Activated T-cell treated with anti-CD3 and anti-CD28 coated beads, Interleukin-2, amount 50 U/mL, for 48 hours (primary cell): ENCODE measurements around the gene PKHD1.
"Not testable (repeated sequence)": the region's sequence is repeated elsewhere in the genome, so short reads cannot be mapped to it uniquely, and the experiment has no call there.

ENCODE experiments used
- DNase-seq, 2 experiments: peaks; one replicate each; pipeline ENCODE4 v3.0.0-alpha.2; 2020

Gene PKHD1

DNA sequence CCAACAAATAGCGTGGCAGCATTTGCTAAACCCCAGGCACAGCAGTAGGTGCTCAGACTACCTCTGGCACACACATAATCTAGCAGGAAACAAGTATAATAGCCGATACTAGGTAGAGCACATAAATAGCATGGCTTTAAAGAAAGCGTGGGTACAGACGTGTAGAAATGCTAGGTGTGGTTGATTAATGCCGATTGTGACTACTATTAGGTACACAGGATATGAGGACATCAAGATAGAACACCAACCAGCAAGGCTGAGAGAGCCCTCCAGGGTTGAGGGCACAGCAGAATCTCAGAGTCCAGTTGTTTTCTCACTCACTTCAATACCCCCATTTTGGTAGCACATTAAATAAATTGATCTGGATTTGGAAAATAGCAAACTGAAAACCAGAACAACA, 100.5 kb downstream of the PKHD1 start:
- no peak for DNase-seq

DNA sequence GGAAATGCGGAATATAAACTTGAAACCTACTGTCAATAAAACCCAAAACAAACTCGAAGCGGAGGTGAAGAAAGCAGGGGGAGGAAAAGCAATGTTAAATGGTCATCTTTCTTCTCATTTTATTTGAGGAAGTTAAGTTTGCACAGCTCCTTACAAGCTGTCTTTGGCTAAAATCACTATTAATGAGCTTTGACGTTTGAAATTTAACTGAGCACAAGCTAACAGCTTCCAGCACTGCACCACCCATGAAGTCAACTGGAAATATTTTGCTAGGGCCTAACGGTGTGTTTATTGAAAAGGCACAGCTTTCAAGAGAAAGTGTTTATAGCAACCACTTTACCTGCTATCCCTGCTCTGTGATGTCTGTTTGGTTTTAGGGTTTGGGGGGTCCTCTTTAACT, 103.8 kb downstream of the PKHD1 start:
- DNase-seq = no peak

DNA sequence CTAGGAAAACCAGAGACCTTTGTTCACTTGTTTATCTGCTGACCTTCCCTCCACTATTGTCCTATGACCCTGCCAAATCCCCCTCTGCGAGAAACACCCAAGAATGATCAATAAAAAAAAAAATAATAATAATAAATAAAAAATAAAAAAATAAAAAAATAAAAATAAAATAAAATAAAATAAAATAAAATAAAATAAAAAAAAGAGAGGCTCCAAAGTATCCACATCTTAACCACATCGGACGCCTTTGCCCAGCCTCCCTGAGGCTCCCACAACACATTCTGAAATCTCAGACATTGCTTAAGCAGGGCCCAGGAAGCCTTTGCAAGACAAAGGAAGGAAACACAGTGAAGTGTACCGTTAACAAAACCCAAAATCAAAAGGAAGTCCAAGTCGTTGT, 104.7 kb downstream of the PKHD1 start:
- DNase-seq = not testable (repeated sequence)

DNA sequence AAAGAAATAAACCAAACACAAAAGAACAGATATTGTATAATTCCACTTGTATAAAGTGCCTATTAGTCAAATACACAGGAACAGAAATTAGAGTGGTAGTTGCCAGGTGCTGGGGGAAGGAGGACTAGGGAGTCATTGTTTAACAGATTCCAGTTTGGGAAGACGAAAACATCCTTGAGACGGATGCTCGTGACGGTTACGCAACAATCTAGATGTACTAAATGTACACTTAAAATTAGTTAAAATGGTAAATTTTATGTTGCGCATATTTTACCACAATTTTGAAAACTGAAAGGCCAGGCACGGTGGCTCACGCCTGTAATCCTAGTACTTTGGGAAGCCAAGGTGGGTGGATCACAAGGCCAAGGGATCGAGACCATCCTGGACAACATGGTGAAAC, 111.0 kb downstream of the PKHD1 start:
- DNase-seq = no peak

DNA sequence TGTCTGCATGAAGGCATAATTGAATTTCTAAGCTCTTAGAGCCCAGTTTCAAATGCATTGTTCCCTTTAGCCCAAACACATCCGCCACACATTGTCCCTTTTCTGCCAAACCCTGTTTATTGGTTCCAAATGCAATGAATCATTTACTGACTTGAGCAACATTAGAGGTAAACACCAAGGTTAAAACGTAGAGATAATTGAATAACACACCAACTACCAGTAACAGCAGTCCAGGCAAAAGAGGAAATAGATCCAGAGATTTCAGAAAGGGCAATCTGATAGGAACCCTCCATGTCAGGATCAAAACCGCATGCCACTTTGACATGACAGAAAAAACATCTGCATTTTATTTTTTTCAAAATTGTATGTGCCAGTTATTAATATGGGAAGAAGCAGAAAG, 114.8 kb downstream of the PKHD1 start:
- DNase-seq = no peak

DNA sequence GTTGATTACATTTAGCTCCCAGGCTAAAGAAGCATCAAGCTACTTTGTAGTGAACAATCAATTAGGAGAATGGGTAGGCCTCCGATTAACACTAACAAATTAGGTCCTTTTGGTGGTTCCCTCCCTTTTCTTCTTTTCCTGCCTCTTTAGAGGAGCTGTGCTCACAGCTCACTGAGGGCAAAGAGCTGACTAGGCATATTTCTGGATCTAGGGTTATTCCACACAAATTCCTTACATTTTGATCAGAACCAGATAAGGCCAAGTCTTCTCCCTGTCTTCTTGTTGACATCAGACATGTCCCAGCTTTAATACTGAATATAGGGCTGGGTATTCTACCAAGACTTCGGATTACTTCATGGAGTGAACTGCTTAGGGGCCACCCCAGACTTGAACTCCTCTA, 119.1 kb downstream of the PKHD1 start:
- no peak for DNase-seq

DNA sequence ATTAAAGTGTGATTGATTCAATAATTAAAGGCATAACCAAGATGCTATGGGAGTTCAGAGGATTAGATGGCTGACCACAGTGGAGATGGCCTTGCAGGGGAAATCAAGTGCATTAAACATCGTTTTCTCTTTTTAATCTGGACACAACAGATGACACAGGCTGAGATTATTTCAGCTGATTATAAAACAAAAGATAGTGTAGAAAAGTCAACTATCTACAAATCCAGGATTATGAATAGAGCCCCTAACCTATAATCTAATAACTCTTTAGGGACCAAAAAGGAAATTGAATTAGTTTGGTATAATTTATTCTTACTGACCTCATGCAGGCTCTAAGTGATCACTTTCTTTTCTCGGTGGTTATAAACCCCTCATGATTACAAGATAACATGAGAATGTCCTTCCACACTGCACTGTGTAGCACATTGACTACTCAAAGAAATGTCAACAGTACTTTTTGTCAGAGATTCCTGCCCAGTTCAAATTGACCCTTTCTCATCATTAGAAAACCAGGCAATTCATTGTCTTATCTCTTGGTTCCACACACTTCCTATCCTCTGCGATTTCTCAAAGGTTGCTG, 122.1 kb downstream of the PKHD1 start:
- no peak for DNase-seq

DNA sequence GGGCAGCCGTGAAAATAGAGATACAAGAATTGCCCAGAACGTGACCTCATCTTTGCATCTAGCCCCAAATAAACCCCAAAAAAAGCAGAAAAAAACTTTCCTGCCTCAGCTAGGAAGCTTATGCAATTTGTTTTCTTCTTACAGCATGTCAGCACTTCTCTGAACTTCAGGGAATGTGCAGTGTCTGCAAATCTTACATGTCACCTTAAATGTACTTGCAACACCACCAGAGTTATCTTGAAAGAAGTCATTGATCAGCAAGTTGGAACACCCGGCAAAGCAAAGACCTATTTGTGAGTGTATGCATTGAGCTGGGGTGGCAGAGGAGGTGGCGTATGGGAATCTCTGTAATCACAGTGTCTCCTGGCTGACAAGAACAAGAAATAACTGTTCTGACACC, 123.4 kb downstream of the PKHD1 start:
- DNase-seq = no peak

DNA sequence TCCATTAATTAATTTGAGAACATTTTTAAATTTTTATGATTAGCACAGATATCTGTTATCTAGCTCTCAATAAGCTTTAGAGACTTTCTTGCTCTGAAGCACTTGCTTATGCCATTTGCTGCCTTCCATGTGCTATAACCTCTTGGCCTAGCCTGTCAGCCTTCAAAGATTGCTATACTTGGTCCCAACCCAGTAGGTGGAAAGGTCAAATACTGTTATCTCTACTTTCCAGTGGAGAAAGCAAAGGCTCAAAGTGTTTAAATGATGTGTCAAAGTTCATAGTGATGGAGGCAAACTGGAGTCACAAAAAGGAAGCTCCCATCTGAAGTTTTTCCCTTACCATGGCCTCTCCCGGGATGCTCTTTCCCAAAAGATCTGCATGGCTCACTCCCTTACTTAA, 125.1 kb downstream of the PKHD1 start:
- DNase-seq = no peak

DNA sequence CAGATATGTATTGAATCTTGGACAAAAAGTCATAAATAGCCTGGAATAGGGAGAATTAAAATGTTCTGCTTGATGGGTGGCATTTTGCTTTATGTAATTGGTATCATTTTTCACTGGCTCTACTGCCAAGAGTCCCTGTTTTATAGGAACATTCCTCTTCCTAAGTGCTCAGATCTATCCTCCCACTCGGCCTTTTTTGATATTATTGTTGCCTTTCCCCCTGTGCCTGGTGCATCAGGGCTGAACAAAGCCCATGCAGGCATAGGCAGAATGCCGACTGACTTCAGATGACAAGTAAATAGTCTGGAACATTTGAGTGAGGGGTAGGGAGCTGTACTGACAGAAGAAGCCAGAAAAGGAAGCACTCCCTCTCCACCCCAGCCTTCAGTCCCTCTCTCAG, 127.0 kb downstream of the PKHD1 start:
- DNase-seq = no peak

DNA sequence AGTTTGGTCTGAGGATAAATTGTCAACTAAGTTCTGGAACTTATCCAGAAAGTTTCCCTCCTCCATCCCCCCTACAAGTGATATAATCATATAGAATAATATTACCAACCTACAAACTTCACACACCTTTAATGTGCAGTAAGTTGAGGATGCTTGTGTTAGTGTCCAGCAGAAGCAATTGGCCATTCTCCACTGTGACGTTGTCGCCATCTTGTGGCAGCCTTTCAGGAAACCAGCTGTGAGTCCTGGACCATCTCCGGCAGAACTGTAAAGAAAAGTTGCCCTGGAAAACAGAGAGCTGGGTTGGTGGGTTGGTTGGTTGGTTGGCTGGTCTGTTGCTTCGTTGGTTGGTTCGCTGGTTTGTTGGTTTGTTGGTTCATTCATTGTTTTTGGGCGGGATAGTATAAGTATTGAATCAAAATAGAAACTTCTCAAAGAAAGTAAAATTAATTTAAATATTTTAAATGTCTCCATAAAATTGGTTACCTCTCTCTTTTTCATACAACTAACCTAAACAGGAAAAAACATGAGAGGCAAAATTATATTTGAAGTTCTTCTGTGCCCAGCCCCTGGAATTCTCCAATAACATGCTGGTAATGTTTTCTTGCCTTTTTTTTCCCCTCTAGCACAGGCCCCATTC, 127.5 kb downstream of the PKHD1 start:
- DNase-seq = peak; percentile 61 to 65

DNA sequence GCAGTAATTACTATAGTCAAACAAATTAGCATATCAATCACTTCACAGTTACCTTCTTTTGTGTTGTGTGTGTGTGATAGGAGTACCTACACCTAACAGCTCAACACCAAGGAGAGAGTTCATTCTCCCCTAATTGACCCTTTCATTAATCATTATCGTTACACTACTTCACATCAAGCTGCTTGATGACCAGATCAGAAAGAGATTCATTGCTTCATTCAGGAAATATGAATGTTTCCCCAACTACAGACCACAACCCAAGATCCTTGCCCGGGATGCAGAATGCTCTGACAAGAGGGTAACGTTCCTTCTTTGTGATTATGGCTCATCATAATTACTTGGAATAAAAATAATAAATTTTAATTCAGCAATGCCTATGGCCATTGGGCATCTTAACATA, 132.7 kb downstream of the PKHD1 start:
- DNase-seq = no peak

DNA sequence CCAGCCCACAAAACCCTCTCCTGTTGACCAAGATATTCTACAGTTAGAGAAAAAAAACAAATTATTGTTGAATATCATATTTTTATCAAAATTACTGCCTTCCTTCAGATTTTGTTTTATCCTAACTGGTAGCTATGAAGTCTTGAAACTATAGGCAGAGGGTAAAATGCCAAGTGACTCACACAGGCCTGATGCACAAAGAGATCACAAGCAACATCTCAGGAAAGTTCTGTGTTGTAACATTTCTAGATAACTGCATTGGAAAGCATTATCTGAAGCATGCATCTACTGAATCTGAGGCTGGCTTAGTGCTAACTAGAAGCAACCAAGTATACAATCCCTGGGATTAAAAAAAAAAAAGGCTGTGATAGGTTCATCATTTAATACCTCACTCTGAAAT, 134.2 kb downstream of the PKHD1 start:
- DNase-seq = no peak

DNA sequence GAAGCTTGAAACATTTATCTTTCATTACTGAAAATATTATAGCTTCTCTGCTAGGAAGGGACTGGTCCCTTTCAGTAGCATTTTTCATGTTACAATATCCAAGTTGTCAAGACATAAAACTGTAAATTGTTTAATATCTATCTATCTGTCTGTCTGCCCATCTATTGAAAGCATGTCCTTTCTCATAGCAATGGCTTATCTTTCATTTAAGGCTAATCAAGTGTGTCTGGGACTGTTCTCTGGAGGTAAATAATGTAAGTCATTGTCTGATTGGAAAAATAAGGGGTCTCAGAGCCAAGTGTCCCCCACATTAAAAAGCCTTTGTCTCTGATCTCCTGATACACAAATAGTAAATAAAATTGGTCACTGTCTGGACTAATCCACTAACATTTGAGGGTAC, 135.5 kb downstream of the PKHD1 start:
- no peak for DNase-seq

DNA sequence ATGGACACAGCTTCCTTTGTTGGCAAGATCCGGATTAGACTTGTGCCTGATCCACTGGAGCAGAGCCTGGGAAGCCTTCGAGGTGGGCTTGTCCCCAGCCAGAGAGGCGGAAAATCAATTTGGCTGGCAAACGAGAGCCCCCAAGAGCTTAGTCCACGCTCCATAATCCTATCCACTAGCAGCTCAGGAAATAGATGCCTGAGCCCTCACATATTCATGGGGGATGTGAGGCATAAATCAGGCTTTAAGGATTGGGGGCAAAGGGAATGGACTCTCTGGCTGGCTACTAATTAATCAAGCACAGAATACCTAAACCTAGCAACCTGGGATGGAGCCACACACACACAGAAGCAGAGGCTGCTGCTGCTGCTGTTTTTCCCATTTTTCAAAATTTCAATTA, 137.9 kb downstream of the PKHD1 start:
- DNase-seq = no peak

DNA sequence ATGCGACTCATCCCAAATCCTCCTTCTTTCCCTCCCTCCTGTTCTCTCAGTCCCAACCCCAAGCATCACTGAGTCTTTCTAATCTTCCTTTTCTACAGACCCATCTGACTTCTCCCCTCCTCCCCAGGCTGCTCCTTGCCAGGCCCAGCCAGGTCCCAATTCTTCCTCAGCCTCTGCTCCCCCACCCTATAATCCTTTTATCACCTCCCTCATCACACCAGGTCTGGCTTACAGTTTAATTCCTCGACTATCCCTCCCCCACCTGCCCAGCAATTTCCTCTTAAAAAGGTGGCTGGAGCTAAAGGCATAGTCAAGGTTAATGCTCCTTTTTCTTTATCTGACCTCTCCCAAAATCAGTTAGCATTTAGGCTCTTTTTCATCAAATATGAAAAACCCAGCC, 147.7 kb downstream of the PKHD1 start:
- not testable (repeated sequence) for DNase-seq

DNA sequence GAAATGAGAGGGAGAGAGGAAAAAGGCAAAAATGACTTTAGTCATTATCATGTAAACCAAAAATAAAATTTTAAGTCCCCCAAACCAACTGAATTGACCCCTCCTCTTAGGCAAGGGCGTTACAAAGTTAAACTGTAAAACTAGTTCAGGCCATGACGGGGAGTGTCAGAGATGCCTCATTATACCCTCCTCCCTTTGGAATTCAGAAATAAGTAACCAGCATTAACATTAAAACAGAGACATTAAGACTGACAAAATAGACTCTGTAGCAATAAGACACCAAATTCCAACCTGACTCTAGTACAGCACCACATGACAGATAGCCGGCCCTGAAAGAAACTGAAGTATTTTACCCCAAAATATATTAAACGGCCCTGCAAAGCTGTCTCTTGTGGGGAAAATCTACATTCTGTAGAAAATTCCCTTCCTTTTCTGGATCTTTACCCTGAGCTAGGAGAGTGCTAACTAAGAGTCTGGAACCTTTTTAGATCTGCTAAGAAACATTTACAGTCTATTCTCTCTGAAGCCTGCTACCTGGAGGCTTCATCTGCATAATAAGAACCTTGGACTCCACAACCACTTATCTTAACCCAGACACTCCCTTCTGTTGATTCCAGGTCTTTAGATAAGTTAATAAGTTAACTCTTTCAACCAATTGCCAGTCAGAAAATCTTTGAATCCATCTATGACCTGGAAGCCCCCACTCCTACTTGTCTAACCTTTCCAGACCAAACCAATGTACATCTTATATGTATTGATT, 150.7 kb downstream of the PKHD1 start:
- no peak for DNase-seq

DNA sequence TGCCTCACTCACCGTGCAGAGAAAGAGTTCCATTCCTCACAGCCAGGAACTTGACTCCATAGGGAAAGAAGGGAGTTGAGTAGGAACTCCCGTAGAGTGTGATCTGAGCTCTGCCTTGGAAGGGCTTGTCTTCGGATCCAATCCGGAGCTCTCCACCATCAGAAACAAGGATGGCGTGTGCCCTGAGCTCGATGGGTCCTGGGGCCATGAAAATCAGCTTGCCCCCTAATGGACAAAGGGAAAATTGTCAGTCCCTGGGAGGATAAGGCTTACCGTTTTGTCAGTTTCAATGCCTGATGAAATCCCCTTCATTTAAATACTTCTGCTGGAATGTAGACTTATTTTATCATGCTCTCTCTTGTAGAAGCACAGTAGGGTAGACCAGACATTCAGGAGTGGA, 153.3 kb downstream of the PKHD1 start:
- no peak for DNase-seq

DNA sequence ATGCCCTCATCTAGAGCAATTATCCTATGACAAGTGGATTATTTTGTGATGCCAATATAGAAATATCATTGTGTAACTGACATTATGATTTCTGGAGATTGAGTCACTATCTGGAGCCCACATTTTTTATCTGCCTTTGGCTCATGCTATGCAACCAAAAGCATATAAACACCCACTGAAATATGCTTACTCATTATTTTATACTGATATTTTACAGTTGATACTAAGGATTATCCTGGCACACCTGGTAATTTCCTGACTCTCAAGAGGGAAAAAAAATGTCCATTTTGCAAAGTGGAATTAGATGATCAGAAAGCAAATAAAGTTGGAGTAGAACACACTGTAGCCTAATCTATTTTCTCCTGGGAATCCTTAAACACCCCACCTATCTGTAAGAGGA, 154.5 kb downstream of the PKHD1 start:
- DNase-seq = no peak

DNA sequence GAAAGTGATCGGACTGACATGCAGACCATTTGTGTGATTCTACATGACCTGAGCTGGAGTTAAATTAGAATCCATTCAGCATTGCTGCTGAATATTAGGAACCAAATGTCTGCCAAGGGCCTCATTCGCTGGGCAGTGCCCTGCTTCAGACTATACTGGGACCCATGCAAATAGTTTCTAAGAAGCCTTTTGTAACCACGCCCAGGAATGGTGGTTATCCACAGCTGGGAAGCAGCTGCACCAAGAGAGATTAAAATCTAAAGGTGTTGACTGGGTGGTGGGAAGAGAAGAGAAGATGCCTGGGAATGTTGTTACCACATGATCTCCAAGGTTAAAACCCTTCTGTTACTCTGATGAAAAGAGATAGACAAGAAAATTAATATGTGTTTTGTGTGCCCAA, 156.8 kb downstream of the PKHD1 start:
- DNase-seq = no peak

DNA sequence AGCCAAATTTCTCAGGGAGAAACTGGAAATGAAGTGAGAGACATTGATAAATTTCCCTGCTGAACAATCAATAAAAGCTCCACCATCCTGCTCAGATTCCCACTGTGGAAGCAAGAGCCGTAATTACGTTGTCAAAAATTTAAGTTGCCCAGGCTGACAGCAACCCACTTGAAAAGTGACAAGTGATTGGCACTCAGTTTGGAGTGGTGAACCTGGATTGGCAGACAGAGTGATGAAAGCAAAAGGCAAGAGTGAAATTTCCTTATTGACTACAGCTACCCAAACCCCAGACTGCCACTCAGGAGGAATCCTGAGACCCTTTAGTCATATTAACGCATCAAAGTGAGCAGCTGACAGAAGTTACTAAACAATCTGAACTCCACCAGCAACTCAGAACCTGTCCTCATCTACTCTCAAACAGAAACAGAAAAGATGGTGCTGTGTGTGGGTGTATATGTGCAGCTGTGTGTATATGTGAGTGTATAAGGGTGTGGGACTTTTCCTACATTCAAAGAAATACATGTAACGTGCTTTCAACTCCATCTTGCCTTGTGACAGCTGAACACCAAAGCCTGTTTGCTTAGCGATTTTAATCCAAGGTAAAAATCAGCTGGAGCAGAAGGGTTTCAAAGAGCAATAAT, 157.4 kb downstream of the PKHD1 start:
- DNase-seq = no peak

DNA sequence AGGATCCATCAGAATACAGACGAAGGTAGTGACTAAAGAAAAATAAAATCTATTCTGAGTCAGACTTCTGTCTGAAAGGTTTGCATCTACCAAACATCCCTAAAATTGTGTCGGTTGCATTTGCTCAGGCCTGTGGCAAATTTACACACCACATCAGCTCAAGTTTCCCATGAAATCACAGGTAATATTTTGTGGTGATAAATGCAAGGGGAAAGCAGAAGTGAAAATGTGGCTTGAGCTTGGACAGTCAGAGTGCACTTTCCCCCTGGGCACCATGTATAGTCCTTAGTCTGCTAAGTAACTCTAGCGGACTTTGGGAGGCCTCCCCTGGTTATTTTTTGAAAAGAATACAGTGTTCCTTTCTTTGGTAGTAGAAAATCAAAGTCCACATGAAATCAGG, 159.1 kb downstream of the PKHD1 start:
- no peak for DNase-seq

DNA sequence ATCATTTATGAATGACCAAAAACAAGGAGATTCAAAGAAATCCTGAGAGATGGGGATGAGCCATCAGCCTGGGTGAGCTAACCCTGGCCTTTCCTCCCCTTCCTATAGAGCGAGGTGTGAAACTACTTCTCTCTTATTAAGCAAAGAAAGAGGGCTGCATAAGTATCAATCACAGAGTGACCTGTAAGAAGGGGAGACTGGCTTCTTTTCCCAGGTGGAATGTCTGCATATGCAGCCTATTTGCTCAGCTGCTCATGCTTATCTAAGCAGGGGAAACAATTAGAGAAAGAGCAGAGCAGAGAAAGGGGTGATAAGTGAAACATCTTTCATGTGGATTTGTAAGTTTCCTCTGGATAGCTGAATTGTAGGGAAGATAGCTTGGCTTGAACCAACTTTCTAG, 160.0 kb downstream of the PKHD1 start:
- DNase-seq = no peak

DNA sequence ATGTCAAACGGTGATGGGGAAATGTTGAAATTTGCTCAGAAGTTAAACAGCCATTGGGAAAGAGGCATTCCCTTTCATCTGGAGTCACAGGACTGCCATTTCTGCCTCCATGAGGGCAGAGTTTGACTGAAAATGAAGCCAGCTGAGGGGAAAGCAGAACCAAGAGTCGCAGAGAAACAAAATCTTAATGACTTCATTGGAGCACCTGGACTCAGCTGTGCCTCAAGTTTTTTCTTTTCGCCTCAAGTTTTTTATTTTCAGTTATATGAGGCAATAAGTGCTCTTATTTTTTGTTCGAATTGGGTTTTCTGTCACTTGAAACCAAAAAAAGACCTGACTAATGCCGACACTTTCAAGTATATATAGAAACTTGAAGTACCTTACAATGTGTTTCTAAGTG, 161.3 kb downstream of the PKHD1 start:
- DNase-seq = no peak
